A549 (cell line): ENCODE data around the gene FRY. TPM values are rescaled to one million over a fixed set of nuclear protein-coding genes. Genes with fewer than 3 reads are reported as not detected.

Experiments used
- ATAC-seq, 2 experiments: fragments of 200-7000 bp in 1 of 2; fragments of >200 bp in 1 of 2; cut with Nextera tagmentation in 1 of 2; cut with Tn5 transposase in 1 of 2; 3 replicates each; pipeline versions ENCODE4 v1.8.0 to v1.9.1; 2018 to 2020; ENCODE audit warnings: mild to moderate bottlenecking in 1 of 2, moderate library complexity in 1 of 2
- CTCF ChIA-PET: fragments of 300-600 bp; sonication (Branson Sonifier 250); formaldehyde crosslinking; extraction: SDS; loops from one replicate; lab custom pipeline; 2021; ENCODE audit warnings: antibody characterized with exemption, inconsistent platforms; lab: Yijun Ruan, JAX
- POLR2A ChIA-PET: fragments of 350-600 bp; formaldehyde crosslinking; extraction: SDS; loops from one replicate; lab custom pipeline; 2021; ENCODE audit warnings: antibody characterized with exemption, inconsistent platforms; lab: Yijun Ruan, JAX
- DNase-seq, 2 experiments: peaks; one replicate each; pipeline versions ENCODE4 v3.0.0 to v3.0.0-alpha.2; 2011 to 2016; ENCODE audit warnings: low read depth in 1 of 2, low spot score in 1 of 2
- FAIRE-seq: peaks from 2 replicates; lab custom pipeline; 2011; peaks lifted over from hg19 to GRCh38; lab: Jason Lieb, UNC
- H3K27ac ChIP-seq, 2 experiments: fragments of >200 bp; sonication (Bioruptor Twin); formaldehyde crosslinking; 3 replicates each; pipeline ENCODE4 v1.5.1; 2016 to 2017
- H3K4me1 ChIP-seq: fragments of >200 bp; sonication (Bioruptor Twin); formaldehyde crosslinking; 3 replicates; pipeline ENCODE4 v1.6.1; 2016
- H3K4me2 ChIP-seq: fragments of >200 bp; sonication (Bioruptor Twin); formaldehyde crosslinking; 3 replicates; pipeline ENCODE4 v1.6.1; 2016
- H3K4me3 ChIP-seq: fragments of >200 bp; sonication (Bioruptor Twin); formaldehyde crosslinking; 3 replicates; pipeline ENCODE4 v1.5.1; 2016
- H3K9me3 ChIP-seq: fragments of >200 bp; sonication (Bioruptor Twin); formaldehyde crosslinking; 3 replicates; pipeline ENCODE4 v1.6.1; 2016
- BHLHE40 ChIP-seq: IDR thresholded peaks from 2 replicates; pipeline ENCODE4 v1.6.1; 2012; ENCODE audit warnings: low read depth, low read length, inconsistent platforms
- E2F6 ChIP-seq: IDR thresholded peaks from 2 replicates; pipeline ENCODE4 v1.6.1; 2012; ENCODE audit warnings: low read depth, borderline replicate concordance
- FOSB ChIP-seq: fragments of 250-450 bp; sonication (Bioruptor Pico); IDR thresholded peaks from 2 replicates; pipeline ENCODE4 v1.5.0; 2020; ENCODE audit warnings: mild to moderate bottlenecking, moderate library complexity
- GATA3 ChIP-seq: IDR thresholded peaks from 2 replicates; pipeline ENCODE4 v1.6.1; 2012; ENCODE audit warnings: borderline replicate concordance
- HEYL ChIP-seq: fragments of 250-450 bp; sonication (Bioruptor Pico); IDR thresholded peaks from 2 replicates; pipeline ENCODE4 v1.8.0; 2021; ENCODE audit warnings: mild to moderate bottlenecking, moderate library complexity
- HOXB5 ChIP-seq: fragments of 250-450 bp; sonication (Bioruptor Pico); IDR thresholded peaks from 2 replicates; pipeline ENCODE4 v1.5.0; 2020; ENCODE audit warnings: mild to moderate bottlenecking, moderate library complexity
- MAFK ChIP-seq: fragments of 450-650 bp; IDR thresholded peaks from 2 replicates; pipeline ENCODE4 v1.6.1; 2014; ENCODE audit not compliant: partially characterized antibody
- MYC ChIP-seq: IDR thresholded peaks from 2 replicates; pipeline ENCODE4 v1.6.1; 2012; ENCODE audit warnings: mild to moderate bottlenecking, inconsistent platforms, low read length, improper control_type of control experiment, borderline replicate concordance
- RFX5 ChIP-seq: fragments of 450-650 bp; IDR thresholded peaks from 2 replicates; pipeline ENCODE4 v1.7.1; 2014; ENCODE audit warnings: antibody characterized with exemption, mild to moderate bottlenecking, moderate library complexity
- SMC3 ChIP-seq: fragments of >200 bp; sonication (Bioruptor Twin); formaldehyde crosslinking; IDR thresholded peaks from 3 replicates; pipeline ENCODE4 v1.6.1; 2018; ENCODE audit warnings: inconsistent platforms
- SREBF2 ChIP-seq: fragments of 450-650 bp; IDR thresholded peaks from 2 replicates; pipeline ENCODE4 v1.6.1; 2014; ENCODE audit warnings: mild to moderate bottlenecking, moderate library complexity
- TP53 ChIP-seq: fragments of 250-450 bp; sonication (Bioruptor Pico); IDR thresholded peaks from 2 replicates; pipeline ENCODE4 v1.5.0; 2021; ENCODE audit warnings: mild to moderate bottlenecking, moderate library complexity
- ZC3H11A ChIP-seq: fragments of 450-650 bp; IDR thresholded peaks from 2 replicates; pipeline ENCODE4 v1.6.1; 2014; ENCODE audit warnings: antibody characterized with exemption, mild to moderate bottlenecking
- WGBS: methylation state at CpG from one replicate; pipeline ENCODE4 v1.1.6; 2017; ENCODE audit errors: missing lambda C conversion rate; 5-methylcytosine and 5-hydroxymethylcytosine counted together
- polyA plus RNA-seq, 4 experiments: library from polyadenylated mRNA; depleted of rRNA in 3 of 4; stranded (reverse); fragments of >200 nt; fragmentation: RNase III in 1 of 4; extraction: RNeasy Plus Mini Kit Qiagen cat#74134 plus additional on column Dnase treatment in 1 of 4; gene quantifications; 2 replicates in 3 of 4; 3 replicates in 1 of 4; pipeline ENCODE4 v1.2.3, GENCODE V29; 2011 to 2017
- TF ChIP-seq, protein P1 (sequence below): fragments of 200-600 bp; sonication (generic); IDR thresholded peaks from 2 replicates; pipeline ENCODE4 v1.6.1; 2016; ENCODE audit warnings: antibody characterized with exemption, mild to moderate bottlenecking, moderate library complexity
- TF ChIP-seq, protein P2 (sequence below): fragments of 150-350 bp; IDR thresholded peaks from 2 replicates; pipeline ENCODE4 v1.6.1; 2014; ENCODE audit warnings: low read depth, mild to moderate bottlenecking, low read length
- TF ChIP-seq, protein P3 (sequence below): IDR thresholded peaks from 2 replicates; pipeline ENCODE4 v1.6.1; 2012
- TF ChIP-seq, protein P4 (sequence below): fragments of 450-650 bp; IDR thresholded peaks from 2 replicates; pipeline ENCODE4 v1.6.1; 2014; ENCODE audit warnings: antibody characterized with exemption

Gene FRY
- polyA plus RNA-seq, 2 of the 4 experiments (the other 2 are of a cell fraction) = 0.08 to 0.26 TPM

GRCh38 chr13:32039528-32039927, 8.0 kb downstream of the FRY start (continued):
- TF ChIP-seq, protein P1, sequence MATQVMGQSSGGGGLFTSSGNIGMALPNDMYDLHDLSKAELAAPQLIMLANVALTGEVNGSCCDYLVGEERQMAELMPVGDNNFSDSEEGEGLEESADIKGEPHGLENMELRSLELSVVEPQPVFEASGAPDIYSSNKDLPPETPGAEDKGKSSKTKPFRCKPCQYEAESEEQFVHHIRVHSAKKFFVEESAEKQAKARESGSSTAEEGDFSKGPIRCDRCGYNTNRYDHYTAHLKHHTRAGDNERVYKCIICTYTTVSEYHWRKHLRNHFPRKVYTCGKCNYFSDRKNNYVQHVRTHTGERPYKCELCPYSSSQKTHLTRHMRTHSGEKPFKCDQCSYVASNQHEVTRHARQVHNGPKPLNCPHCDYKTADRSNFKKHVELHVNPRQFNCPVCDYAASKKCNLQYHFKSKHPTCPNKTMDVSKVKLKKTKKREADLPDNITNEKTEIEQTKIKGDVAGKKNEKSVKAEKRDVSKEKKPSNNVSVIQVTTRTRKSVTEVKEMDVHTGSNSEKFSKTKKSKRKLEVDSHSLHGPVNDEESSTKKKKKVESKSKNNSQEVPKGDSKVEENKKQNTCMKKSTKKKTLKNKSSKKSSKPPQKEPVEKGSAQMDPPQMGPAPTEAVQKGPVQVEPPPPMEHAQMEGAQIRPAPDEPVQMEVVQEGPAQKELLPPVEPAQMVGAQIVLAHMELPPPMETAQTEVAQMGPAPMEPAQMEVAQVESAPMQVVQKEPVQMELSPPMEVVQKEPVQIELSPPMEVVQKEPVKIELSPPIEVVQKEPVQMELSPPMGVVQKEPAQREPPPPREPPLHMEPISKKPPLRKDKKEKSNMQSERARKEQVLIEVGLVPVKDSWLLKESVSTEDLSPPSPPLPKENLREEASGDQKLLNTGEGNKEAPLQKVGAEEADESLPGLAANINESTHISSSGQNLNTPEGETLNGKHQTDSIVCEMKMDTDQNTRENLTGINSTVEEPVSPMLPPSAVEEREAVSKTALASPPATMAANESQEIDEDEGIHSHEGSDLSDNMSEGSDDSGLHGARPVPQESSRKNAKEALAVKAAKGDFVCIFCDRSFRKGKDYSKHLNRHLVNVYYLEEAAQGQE = no peak
- TF ChIP-seq HEYL (CRISPR knock-in tag) (no peak), ZC3H11A (no peak), SREBF2 (no peak)
- TF ChIP-seq, all 56 proteins: peak for 0

GRCh38 chr13:32040052-32040642, 8.6 kb downstream of the FRY start:
- no peaks in the 10 kb centered on the region for H3K4me1 ChIP-seq
- DNase-seq = no peak
- no peak for FAIRE-seq
- no peak overlapping the region for H3K4me3 ChIP-seq
- no peaks in the 10 kb centered on the region for H3K9me3 ChIP-seq
- no peak overlapping the region for H3K4me2 ChIP-seq
- 25% methylated on average over 3 of the region's 3 CpGs for WGBS
- TF ChIP-seq RFX5 (no peak), SMC3 (no peak), BHLHE40 (no peak), FOSB (CRISPR knock-in tag) (no peak), E2F6 (no peak), MYC (no peak), GATA3 (no peak), TP53 (CRISPR knock-in tag) (no peak), MAFK (no peak), HOXB5 (no peak)
- TF ChIP-seq, protein P2, sequence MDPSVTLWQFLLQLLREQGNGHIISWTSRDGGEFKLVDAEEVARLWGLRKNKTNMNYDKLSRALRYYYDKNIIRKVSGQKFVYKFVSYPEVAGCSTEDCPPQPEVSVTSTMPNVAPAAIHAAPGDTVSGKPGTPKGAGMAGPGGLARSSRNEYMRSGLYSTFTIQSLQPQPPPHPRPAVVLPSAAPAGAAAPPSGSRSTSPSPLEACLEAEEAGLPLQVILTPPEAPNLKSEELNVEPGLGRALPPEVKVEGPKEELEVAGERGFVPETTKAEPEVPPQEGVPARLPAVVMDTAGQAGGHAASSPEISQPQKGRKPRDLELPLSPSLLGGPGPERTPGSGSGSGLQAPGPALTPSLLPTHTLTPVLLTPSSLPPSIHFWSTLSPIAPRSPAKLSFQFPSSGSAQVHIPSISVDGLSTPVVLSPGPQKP = no peak
- TF ChIP-seq, protein P3, sequence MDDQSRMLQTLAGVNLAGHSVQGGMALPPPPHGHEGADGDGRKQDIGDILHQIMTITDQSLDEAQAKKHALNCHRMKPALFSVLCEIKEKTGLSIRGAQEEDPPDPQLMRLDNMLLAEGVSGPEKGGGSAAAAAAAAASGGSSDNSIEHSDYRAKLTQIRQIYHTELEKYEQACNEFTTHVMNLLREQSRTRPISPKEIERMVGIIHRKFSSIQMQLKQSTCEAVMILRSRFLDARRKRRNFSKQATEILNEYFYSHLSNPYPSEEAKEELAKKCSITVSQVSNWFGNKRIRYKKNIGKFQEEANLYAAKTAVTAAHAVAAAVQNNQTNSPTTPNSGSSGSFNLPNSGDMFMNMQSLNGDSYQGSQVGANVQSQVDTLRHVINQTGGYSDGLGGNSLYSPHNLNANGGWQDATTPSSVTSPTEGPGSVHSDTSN = no peak
- TF ChIP-seq, protein P4, sequence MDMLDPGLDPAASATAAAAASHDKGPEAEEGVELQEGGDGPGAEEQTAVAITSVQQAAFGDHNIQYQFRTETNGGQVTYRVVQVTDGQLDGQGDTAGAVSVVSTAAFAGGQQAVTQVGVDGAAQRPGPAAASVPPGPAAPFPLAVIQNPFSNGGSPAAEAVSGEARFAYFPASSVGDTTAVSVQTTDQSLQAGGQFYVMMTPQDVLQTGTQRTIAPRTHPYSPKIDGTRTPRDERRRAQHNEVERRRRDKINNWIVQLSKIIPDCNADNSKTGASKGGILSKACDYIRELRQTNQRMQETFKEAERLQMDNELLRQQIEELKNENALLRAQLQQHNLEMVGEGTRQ = no peak
- TF ChIP-seq, protein P1 = no peak
- ATAC-seq = no peak
- ChIA-PET CTCF (no interaction called here), POLR2A (no interaction called here)
- no peak overlapping the region for H3K27ac ChIP-seq
